ENCODE measurements around the gene ANK2.

The ANK2 gene

DNA sequence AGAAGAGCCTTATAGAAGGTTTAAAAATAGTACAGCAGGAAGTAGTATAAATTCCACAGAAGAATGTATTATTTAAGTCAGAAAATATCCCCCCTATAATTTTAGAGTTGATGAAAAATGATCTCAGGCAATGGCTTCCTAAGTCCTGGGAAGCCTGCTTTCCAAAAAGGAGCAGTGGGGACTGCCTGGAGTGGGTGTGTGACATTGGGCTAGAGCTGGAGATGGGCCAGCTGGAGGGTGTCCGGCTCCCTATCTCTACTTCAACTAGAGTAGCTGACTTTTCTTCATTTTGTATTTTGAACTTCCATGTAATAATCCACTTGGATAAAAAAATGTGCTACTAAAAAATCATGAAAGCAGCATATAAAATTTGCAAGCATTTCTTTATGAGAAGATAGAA, 253.9 kb downstream of the ANK2 start:
- no peaks in the 10 kb centered on the region for H3K4me1 ChIP-seq (ENCODE audit: control insufficient read depth, low read depth, low read length)
- WGBS (ENCODE audit: extremely low coverage, insufficient coverage, low lambda C conversion rate) = no CpG with 5 or more reads among the region's 1 CpG
- H3K79me2 ChIP-seq (ENCODE audit: control insufficient read depth, insufficient read depth, low read length) = no peaks in the 10 kb centered on the region
- H2BK5ac ChIP-seq (ENCODE audit: low read length) = no peak overlapping the region
- no peaks in the 10 kb centered on the region for H3K79me1 ChIP-seq (ENCODE audit: low read length)
- no peak overlapping the region for H3K23ac ChIP-seq (ENCODE audit: low read length)
- no peak overlapping the region for H3K4me3 ChIP-seq (ENCODE audit: low read length)
- H3K9ac ChIP-seq (ENCODE audit: low read length) = no peak overlapping the region
- H2BK15ac ChIP-seq (replicated peaks; ENCODE audit: low read depth) = no peak overlapping the region
- no peak for DNase-seq
- no peak overlapping the region for H3K4me2 ChIP-seq (ENCODE audit: low read length)
- H3K27me3 ChIP-seq (ENCODE audit: insufficient read depth, low read length, poor library complexity) = no peaks in the 10 kb centered on the region
- no peak overlapping the region for H3K56ac ChIP-seq (ENCODE audit: low read length)
- no peaks in the 10 kb centered on the region for H3K36me3 ChIP-seq (ENCODE audit: control insufficient read depth, insufficient read depth, low read length)
- H4K5ac ChIP-seq (ENCODE audit: low read length) = no peak overlapping the region
- H3K27ac ChIP-seq (ENCODE audit: low read depth, low read length) = no peak overlapping the region
- H2BK120ac ChIP-seq (ENCODE audit: low read depth, low read length) = no peak overlapping the region
- H3K4ac ChIP-seq (ENCODE audit: low read depth, low read length) = no peak overlapping the region
- no peak overlapping the region for H4K8ac ChIP-seq (ENCODE audit: low read depth, low read length)
- H2AK5ac ChIP-seq (ENCODE audit: low read length) = no peak overlapping the region
- H3K18ac ChIP-seq (ENCODE audit: low read length) = no peak overlapping the region

GRCh38 chr4:113311047-113311446, 261.6 kb downstream of the ANK2 start:
- no peaks in the 10 kb centered on the region for H3K27me3 ChIP-seq (ENCODE audit: insufficient read depth, low read length, poor library complexity)
- no peaks in the 10 kb centered on the region for H3K79me2 ChIP-seq (ENCODE audit: control insufficient read depth, insufficient read depth, low read length)
- no peak overlapping the region for H3K27ac ChIP-seq (ENCODE audit: low read depth, low read length)
- no peak overlapping the region for H3K56ac ChIP-seq (ENCODE audit: low read length)
- no peak overlapping the region for H2BK120ac ChIP-seq (ENCODE audit: low read depth, low read length)
- no peak overlapping the region for H3K4me2 ChIP-seq (ENCODE audit: low read length)
- H4K5ac ChIP-seq (ENCODE audit: low read length) = no peak overlapping the region
- no peak overlapping the region for H4K8ac ChIP-seq (ENCODE audit: low read depth, low read length)
- no peak overlapping the region for H3K4ac ChIP-seq (ENCODE audit: low read depth, low read length)
- no peak overlapping the region for H2AK5ac ChIP-seq (ENCODE audit: low read length)
- no peaks in the 10 kb centered on the region for H3K36me3 ChIP-seq (ENCODE audit: control insufficient read depth, insufficient read depth, low read length)
- H2BK15ac ChIP-seq (replicated peaks; ENCODE audit: low read depth) = no peak overlapping the region
- no peaks in the 10 kb centered on the region for H3K4me1 ChIP-seq (ENCODE audit: control insufficient read depth, low read depth, low read length)
- no peak overlapping the region for H3K4me3 ChIP-seq (ENCODE audit: low read length)
- H3K79me1 ChIP-seq (ENCODE audit: low read length) = no peaks in the 10 kb centered on the region
- no peak overlapping the region for H3K23ac ChIP-seq (ENCODE audit: low read length)
- DNase-seq = peak; percentile 37
- WGBS (ENCODE audit: extremely low coverage, insufficient coverage, low lambda C conversion rate) = no CpG with 5 or more reads among the region's 2 CpGs
- H2BK5ac ChIP-seq (ENCODE audit: low read length) = no peak overlapping the region
- no peak overlapping the region for H3K9ac ChIP-seq (ENCODE audit: low read length)
- H3K18ac ChIP-seq (ENCODE audit: low read length) = no peak overlapping the region

- H3K27me3 ChIP-seq (ENCODE audit: insufficient read depth, low read length, poor library complexity) = no peaks in the 10 kb centered on the region
- no peaks in the 10 kb centered on the region for H3K79me1 ChIP-seq (ENCODE audit: low read length)
- H3K36me3 ChIP-seq (ENCODE audit: control insufficient read depth, insufficient read depth, low read length) = no peaks in the 10 kb centered on the region
- H4K8ac ChIP-seq (ENCODE audit: low read depth, low read length) = no peak overlapping the region
- H3K4me3 ChIP-seq (ENCODE audit: low read length) = no peak overlapping the region
- no peak overlapping the region for H4K5ac ChIP-seq (ENCODE audit: low read length)
- no peak for DNase-seq
- no peak overlapping the region for H3K27ac ChIP-seq (ENCODE audit: low read depth, low read length)
- no peaks in the 10 kb centered on the region for H3K4me1 ChIP-seq (ENCODE audit: control insufficient read depth, low read depth, low read length)
- H3K23ac ChIP-seq (ENCODE audit: low read length) = no peak overlapping the region
- H3K79me2 ChIP-seq (ENCODE audit: control insufficient read depth, insufficient read depth, low read length) = no peaks in the 10 kb centered on the region
- no peak overlapping the region for H3K9ac ChIP-seq (ENCODE audit: low read length)
- H2BK5ac ChIP-seq (ENCODE audit: low read length) = no peak overlapping the region
- no peak overlapping the region for H3K18ac ChIP-seq (ENCODE audit: low read length)
- no peak overlapping the region for H2BK15ac ChIP-seq (replicated peaks; ENCODE audit: low read depth)
- H3K4me2 ChIP-seq (ENCODE audit: low read length) = no peak overlapping the region
- no peak overlapping the region for H3K4ac ChIP-seq (ENCODE audit: low read depth, low read length)
- no peak overlapping the region for H2BK120ac ChIP-seq (ENCODE audit: low read depth, low read length)
- WGBS (ENCODE audit: extremely low coverage, insufficient coverage, low lambda C conversion rate) = no CpG with 5 or more reads among the region's 3 CpGs
- H2AK5ac ChIP-seq (ENCODE audit: low read length) = no peak overlapping the region
- H3K56ac ChIP-seq (ENCODE audit: low read length) = no peak overlapping the region
These were observed 263.1 kb downstream of the ANK2 start for GRCh38 chr4:113312529-113312928.

DNA sequence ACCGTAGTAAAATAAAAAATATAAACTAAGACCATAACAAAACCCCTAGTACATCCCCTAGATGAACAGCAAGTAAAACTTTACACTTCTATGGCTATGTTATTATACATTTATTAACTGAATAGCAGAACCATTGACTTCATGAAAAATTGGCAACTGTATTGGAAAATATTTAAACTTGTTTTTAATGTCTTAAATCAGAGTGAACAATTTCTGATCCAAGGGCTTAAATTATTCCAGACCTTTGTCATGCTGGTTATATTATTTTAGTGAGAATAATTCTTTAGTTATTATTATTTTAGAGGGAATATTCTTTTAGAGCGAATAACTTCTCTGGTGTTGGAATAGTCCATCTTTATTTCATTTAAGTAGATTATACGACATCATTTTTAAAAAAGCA, 265.0 kb downstream of the ANK2 start:
- Histone ChIP-seq H2BK15ac (replicated peaks; ENCODE audit: low read depth) (no peak overlapping the region), H2AK5ac (ENCODE audit: low read length) (no peak overlapping the region), H4K8ac (ENCODE audit: low read depth, low read length) (no peak overlapping the region), H3K79me2 (ENCODE audit: control insufficient read depth, insufficient read depth, low read length) (no peaks in the 10 kb centered on the region), H3K4me2 (ENCODE audit: low read length) (no peak overlapping the region), H3K27ac (ENCODE audit: low read depth, low read length) (no peak overlapping the region), H3K36me3 (ENCODE audit: control insufficient read depth, insufficient read depth, low read length) (no peaks in the 10 kb centered on the region), H3K79me1 (ENCODE audit: low read length) (no peaks in the 10 kb centered on the region), H2BK5ac (ENCODE audit: low read length) (no peak overlapping the region), H3K4me1 (ENCODE audit: control insufficient read depth, low read depth, low read length) (no peaks in the 10 kb centered on the region), H2BK120ac (ENCODE audit: low read depth, low read length) (no peak overlapping the region), H3K4me3 (ENCODE audit: low read length) (no peak overlapping the region), H3K18ac (ENCODE audit: low read length) (no peak overlapping the region), H3K56ac (ENCODE audit: low read length) (no peak overlapping the region), H3K9ac (ENCODE audit: low read length) (no peak overlapping the region), H4K5ac (ENCODE audit: low read length) (no peak overlapping the region), H3K4ac (ENCODE audit: low read depth, low read length) (no peak overlapping the region), H3K23ac (ENCODE audit: low read length) (no peak overlapping the region), H3K27me3 (ENCODE audit: insufficient read depth, low read length, poor library complexity) (no peaks in the 10 kb centered on the region)
- DNase-seq = no peak
- WGBS (ENCODE audit: extremely low coverage, insufficient coverage, low lambda C conversion rate) = 100% methylated on average over 1 of the region's 3 CpGs

GRCh38 chr4:113316879-113317278, 267.4 kb downstream of the ANK2 start:
- Histone ChIP-seq H2AK5ac (ENCODE audit: low read length) (no peak overlapping the region), H3K9ac (ENCODE audit: low read length) (no peak overlapping the region), H4K8ac (ENCODE audit: low read depth, low read length) (no peak overlapping the region), H3K79me2 (ENCODE audit: control insufficient read depth, insufficient read depth, low read length) (no peaks in the 10 kb centered on the region), H3K23ac (ENCODE audit: low read length) (no peak overlapping the region), H2BK120ac (ENCODE audit: low read depth, low read length) (no peak overlapping the region), H3K4me3 (ENCODE audit: low read length) (no peak overlapping the region), H3K4me2 (ENCODE audit: low read length) (no peak overlapping the region), H3K56ac (ENCODE audit: low read length) (no peak overlapping the region), H2BK5ac (ENCODE audit: low read length) (no peak overlapping the region), H3K27me3 (ENCODE audit: insufficient read depth, low read length, poor library complexity) (no peaks in the 10 kb centered on the region), H4K5ac (ENCODE audit: low read length) (no peak overlapping the region), H3K79me1 (ENCODE audit: low read length) (no peaks in the 10 kb centered on the region), H3K4me1 (ENCODE audit: control insufficient read depth, low read depth, low read length) (no peaks in the 10 kb centered on the region), H3K4ac (ENCODE audit: low read depth, low read length) (no peak overlapping the region), H3K18ac (ENCODE audit: low read length) (no peak overlapping the region), H3K27ac (ENCODE audit: low read depth, low read length) (no peak overlapping the region), H3K36me3 (ENCODE audit: control insufficient read depth, insufficient read depth, low read length) (no peaks in the 10 kb centered on the region), H2BK15ac (replicated peaks; ENCODE audit: low read depth) (no peak overlapping the region)
- no CpG with 5 or more reads among the region's 4 CpGs for WGBS (ENCODE audit: extremely low coverage, insufficient coverage, low lambda C conversion rate)
- peak; percentile 18 for DNase-seq

DNA sequence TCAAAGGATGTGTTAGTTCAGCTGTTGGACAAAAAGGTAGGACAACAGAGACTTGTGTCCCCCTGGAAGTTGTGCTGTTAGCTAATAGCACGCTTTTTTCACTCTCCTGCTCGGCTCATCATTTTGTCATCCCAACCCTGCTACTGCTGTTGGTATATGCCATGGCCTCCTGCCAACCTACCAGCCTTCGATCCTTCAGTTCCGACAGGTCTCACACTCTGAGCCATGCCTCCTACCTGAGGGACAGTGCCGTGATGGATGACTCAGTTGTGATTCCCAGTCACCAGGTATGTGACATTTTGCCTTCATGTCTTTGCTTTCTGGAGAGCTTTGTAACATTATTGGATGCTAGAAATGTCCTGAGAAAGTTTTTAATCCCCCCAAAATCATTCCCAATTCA, 268.1 kb downstream of the ANK2 start:
- no CpG with 5 or more reads among the region's 5 CpGs for WGBS (ENCODE audit: extremely low coverage, insufficient coverage, low lambda C conversion rate)
- no peak overlapping the region for H3K4me3 ChIP-seq (ENCODE audit: low read length)

More for the DNA sequence above, 268.1 kb downstream of the ANK2 start:
- H3K4me2 ChIP-seq (ENCODE audit: low read length) = no peak overlapping the region
- no peak overlapping the region for H3K4ac ChIP-seq (ENCODE audit: low read depth, low read length)
- H4K5ac ChIP-seq (ENCODE audit: low read length) = no peak overlapping the region
- H3K27ac ChIP-seq (ENCODE audit: low read depth, low read length) = no peak overlapping the region
- no peak overlapping the region for H2BK120ac ChIP-seq (ENCODE audit: low read depth, low read length)
- H3K27me3 ChIP-seq (ENCODE audit: insufficient read depth, low read length, poor library complexity) = no peaks in the 10 kb centered on the region
- H3K18ac ChIP-seq (ENCODE audit: low read length) = no peak overlapping the region
- no peak overlapping the region for H3K9ac ChIP-seq (ENCODE audit: low read length)
- no peak overlapping the region for H3K23ac ChIP-seq (ENCODE audit: low read length)
- no peak overlapping the region for H4K8ac ChIP-seq (ENCODE audit: low read depth, low read length)
- H2AK5ac ChIP-seq (ENCODE audit: low read length) = no peak overlapping the region
- H2BK5ac ChIP-seq (ENCODE audit: low read length) = no peak overlapping the region
- no peak for DNase-seq
- no peaks in the 10 kb centered on the region for H3K4me1 ChIP-seq (ENCODE audit: control insufficient read depth, low read depth, low read length)
- H3K56ac ChIP-seq (ENCODE audit: low read length) = no peak overlapping the region
- no peak overlapping the region for H2BK15ac ChIP-seq (replicated peaks; ENCODE audit: low read depth)
- no peaks in the 10 kb centered on the region for H3K79me1 ChIP-seq (ENCODE audit: low read length)
- H3K79me2 ChIP-seq (ENCODE audit: control insufficient read depth, insufficient read depth, low read length) = no peaks in the 10 kb centered on the region
- H3K36me3 ChIP-seq (ENCODE audit: control insufficient read depth, insufficient read depth, low read length) = no peaks in the 10 kb centered on the region
